Mesenchymal stem cell (in vitro differentiated cells and primary cell): Measurements from ENCODE around the gene PLA2G5.

Source experiments
- DNase-seq: peaks from one replicate; pipeline ENCODE4 v3.0.0-alpha.2; 2013
- H2AFZ ChIP-seq: one replicate; pipeline ENCODE4 v1.6.1; 2013; ENCODE audit warnings: low read depth, mild to moderate bottlenecking, control low read depth, inconsistent platforms, low read length, moderate library complexity
- H2AK5ac ChIP-seq: 2 replicates; pipeline ENCODE4 v1.6.1; 2013; ENCODE audit warnings: low read length, moderate library complexity, mild to moderate bottlenecking, inconsistent platforms; ENCODE audit not compliant: severe bottlenecking
- H2BK120ac ChIP-seq: one replicate; pipeline ENCODE4 v1.6.1; 2013; ENCODE audit warnings: low read depth, mild to moderate bottlenecking, inconsistent platforms, low read length, moderate library complexity
- H2BK12ac ChIP-seq, 2 experiments: one replicate each; pipeline ENCODE4 v1.6.1; 2013; ENCODE audit warnings: inconsistent platforms in 2 of 2, low read length in 2 of 2, mild to moderate bottlenecking in 2 of 2, moderate library complexity in 2 of 2, control low read depth in 1 of 2
- H2BK15ac ChIP-seq: one replicate; pipeline ENCODE4 v1.6.1; 2013; ENCODE audit warnings: mild to moderate bottlenecking, low read depth, inconsistent platforms; ENCODE audit not compliant: poor library complexity, severe bottlenecking
- H2BK5ac ChIP-seq: 2 replicates; pipeline ENCODE4 v1.6.1; 2013; ENCODE audit warnings: low read depth, mild to moderate bottlenecking, low read length, control low read depth, inconsistent platforms; ENCODE audit not compliant: poor library complexity, severe bottlenecking
- H3K14ac ChIP-seq, 2 experiments: one replicate each; pipeline ENCODE4 v1.6.1; 2013; ENCODE audit warnings: inconsistent platforms in 2 of 2, low read length in 2 of 2, control low read depth in 1 of 2, mild to moderate bottlenecking in 1 of 2, moderate library complexity in 1 of 2
- H3K18ac ChIP-seq, 2 experiments: one replicate each; pipeline ENCODE4 v1.6.1; 2013; ENCODE audit warnings: inconsistent platforms in 2 of 2, low read length in 2 of 2, control low read depth in 1 of 2, low read depth in 1 of 2, mild to moderate bottlenecking in 1 of 2
- H3K23ac ChIP-seq, 2 experiments: one replicate each; pipeline ENCODE4 v1.6.1; 2013; ENCODE audit warnings: inconsistent platforms in 2 of 2, low read length in 2 of 2, mild to moderate bottlenecking in 2 of 2, moderate library complexity in 2 of 2, control low read depth in 1 of 2
- H3K27ac ChIP-seq: 2 replicates; pipeline ENCODE4 v1.5.1; 2013; ENCODE audit warnings: mild to moderate bottlenecking, moderate library complexity, low read length, control low read depth, inconsistent platforms; ENCODE audit not compliant: poor library complexity, severe bottlenecking
- H3K27me3 ChIP-seq, 2 experiments: 2 replicates each; pipeline versions ENCODE4 v1.6.1 to v1.7.0; 2013; ENCODE audit warnings: low read length in 2 of 2, mild to moderate bottlenecking in 2 of 2, moderate library complexity in 2 of 2, control low read depth in 1 of 2, inconsistent platforms in 1 of 2; ENCODE audit not compliant: control insufficient read depth in 1 of 2, insufficient read depth in 1 of 2
- H3K36me3 ChIP-seq, 2 experiments: 2 replicates each; pipeline versions ENCODE4 v1.6.1 to v1.7.0; 2013; ENCODE audit warnings: low read length in 2 of 2, control low read depth in 1 of 2, inconsistent platforms in 1 of 2, low read depth in 1 of 2, mild to moderate bottlenecking in 1 of 2; ENCODE audit not compliant: insufficient read depth in 2 of 2, control insufficient read depth in 1 of 2
- H3K4ac ChIP-seq, 2 experiments: one replicate each; pipeline ENCODE4 v1.6.1; 2013; ENCODE audit warnings: inconsistent platforms in 2 of 2, low read length in 2 of 2, mild to moderate bottlenecking in 2 of 2, moderate library complexity in 2 of 2, control low read depth in 1 of 2, low read depth in 1 of 2
- H3K4me1 ChIP-seq: 2 replicates; pipeline ENCODE4 v1.6.1; 2013; ENCODE audit warnings: low read depth, low read length, control low read depth; ENCODE audit not compliant: control insufficient read depth, insufficient read depth
- H3K4me2 ChIP-seq: 2 replicates; pipeline ENCODE4 v1.6.1; 2013; ENCODE audit warnings: low read length, mild to moderate bottlenecking, inconsistent platforms; ENCODE audit not compliant: poor library complexity, severe bottlenecking
- H3K4me3 ChIP-seq, 2 experiments: 2 replicates each; pipeline versions ENCODE4 v1.5.1 to v1.7.0; 2013; ENCODE audit warnings: low read length in 2 of 2, mild to moderate bottlenecking in 2 of 2, control low read depth in 1 of 2, low read depth in 1 of 2; ENCODE audit not compliant: insufficient read depth in 1 of 2
- H3K79me1 ChIP-seq: replicated peaks from 2 replicates; pipeline ENCODE4 v1.6.1; 2013; ENCODE audit warnings: mild to moderate bottlenecking, control low read depth, low read length, inconsistent platforms; ENCODE audit not compliant: poor library complexity, severe bottlenecking
- H3K9ac ChIP-seq: 2 replicates; pipeline ENCODE4 v1.7.0; 2013; ENCODE audit warnings: mild to moderate bottlenecking, low read length, moderate library complexity
- H3K9me3 ChIP-seq: 2 replicates; pipeline ENCODE4 v1.7.0; 2013; ENCODE audit warnings: mild to moderate bottlenecking, low read length; ENCODE audit not compliant: control insufficient read depth
- H4K8ac ChIP-seq: one replicate; pipeline ENCODE4 v1.6.1; 2013; ENCODE audit warnings: inconsistent platforms, mild to moderate bottlenecking, low read length, moderate library complexity
- H4K91ac ChIP-seq: one replicate; pipeline ENCODE4 v1.6.1; 2013; ENCODE audit warnings: mild to moderate bottlenecking, low read length, inconsistent platforms
- WGBS: methylation state at CpG from one replicate; pipeline ENCODE4 v1.1.7; 2013; ENCODE audit warnings: mixed read lengths; 5-methylcytosine and 5-hydroxymethylcytosine counted together

PLA2G5 gene

DNA sequence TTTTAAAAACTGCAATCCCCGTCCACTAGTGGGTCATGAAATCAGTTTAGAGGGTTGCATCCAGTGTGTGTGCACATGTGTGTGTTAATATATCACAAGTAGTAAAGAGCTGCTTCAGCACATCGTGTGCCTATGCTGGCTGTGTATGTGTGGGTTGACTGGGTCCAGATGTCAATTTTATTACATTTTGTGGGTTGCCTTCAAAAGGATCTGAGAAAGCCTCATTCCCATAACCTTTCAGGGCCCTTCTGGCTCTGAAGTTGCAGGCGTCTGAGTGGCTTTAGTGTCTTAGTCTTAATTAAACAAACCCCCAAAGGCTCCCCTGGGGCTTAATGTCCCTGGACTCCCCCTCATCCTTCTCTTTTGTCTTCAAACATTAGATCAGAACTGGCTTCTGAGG, 29.5 kb downstream of the PLA2G5 start:
- Histone ChIP-seq H3K18ac (no peak overlapping the region), H4K8ac (no peak overlapping the region), H2AFZ (no peak overlapping the region), H4K91ac (no peak overlapping the region), H2BK120ac (no peak overlapping the region), H3K36me3 (no peaks in the 10 kb centered on the region), H3K9me3 (peaks cover 5% of the 10 kb centered on the region), H3K9ac (peak overlapping the region; percentile 7), H2AK5ac (no peak overlapping the region), H3K27ac (no peak overlapping the region), H3K4me1 (no peaks in the 10 kb centered on the region), H3K27me3 (peaks cover 0 to 4% of the 10 kb centered on the region in 2 experiments), H3K14ac (no peak overlapping the region), H3K79me1 (no peaks in the 10 kb centered on the region), H3K4ac (no peak overlapping the region), H2BK5ac (no peak overlapping the region), H3K23ac (no peak overlapping the region), H2BK12ac (no peak overlapping the region), H3K4me2 (no peak overlapping the region), H2BK15ac (no peak overlapping the region), H3K4me3 (no peak overlapping the region)
- DNase-seq: no peak
- WGBS: 56% methylated on average over 3 of the region's 3 CpGs

DNA sequence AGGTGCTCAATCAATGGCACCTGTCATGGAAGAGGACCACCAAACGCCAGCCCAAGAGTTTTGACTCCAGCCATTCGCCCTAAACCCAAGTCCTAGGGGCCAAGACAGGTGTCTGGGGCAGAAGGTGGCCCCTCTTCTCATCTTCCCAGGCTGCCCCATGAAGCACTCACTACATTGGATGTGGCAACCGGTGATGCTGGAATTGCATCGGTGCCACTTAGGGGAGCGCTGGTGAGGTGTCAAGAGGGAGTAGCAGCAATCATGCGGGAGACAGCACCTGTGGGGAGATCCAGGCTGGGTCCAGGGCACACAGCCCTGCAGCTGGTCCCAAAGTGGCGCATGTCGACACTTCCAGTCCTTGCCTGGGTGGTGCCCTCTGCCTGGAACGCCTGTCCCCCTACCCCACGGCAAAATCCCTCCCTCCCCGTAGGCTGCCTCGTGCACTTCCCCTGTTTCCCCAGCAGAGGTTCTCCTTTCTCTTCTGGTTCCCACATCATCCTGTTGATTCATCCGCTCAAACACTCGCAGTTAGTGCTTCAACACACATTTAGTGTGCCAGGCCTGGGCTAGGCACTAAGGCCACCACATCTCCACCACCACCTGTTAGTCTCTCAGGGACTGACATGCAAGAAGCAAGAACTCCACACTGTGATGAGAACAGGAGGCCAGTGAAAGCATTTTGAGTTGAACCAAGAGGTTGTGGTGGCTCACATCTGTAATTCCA, 30.8 kb downstream of the PLA2G5 start:
- no peaks in the 10 kb centered on the region for H3K79me1 ChIP-seq
- no peak overlapping the region for H3K23ac ChIP-seq
- H3K4ac ChIP-seq: no peak overlapping the region
- H3K4me3 ChIP-seq: no peak overlapping the region
- H2BK5ac ChIP-seq: no peak overlapping the region
- WGBS: 60% methylated on average over 14 of the region's 14 CpGs
- no peak overlapping the region for H4K91ac ChIP-seq
- no peak overlapping the region for H2BK120ac ChIP-seq
- no peak overlapping the region for H3K27ac ChIP-seq
- no peak overlapping the region for H2BK12ac ChIP-seq
- H2BK15ac ChIP-seq: no peak overlapping the region
- H3K14ac ChIP-seq: no peak overlapping the region
- H3K36me3 ChIP-seq: no peaks in the 10 kb centered on the region
- H3K18ac ChIP-seq: no peak overlapping the region
- H2AK5ac ChIP-seq: no peak overlapping the region
- H3K4me2 ChIP-seq: no peak overlapping the region
- no peaks in the 10 kb centered on the region for H3K4me1 ChIP-seq
- peak overlapping the region; percentile 28 for H3K9ac ChIP-seq
- DNase-seq: peak; percentile 44
- no peak overlapping the region for H2AFZ ChIP-seq
- H3K27me3 ChIP-seq: peaks cover 0 to 4% of the 10 kb centered on the region in 2 experiments
- H4K8ac ChIP-seq: no peak overlapping the region
- H3K9me3 ChIP-seq: peaks cover 5% of the 10 kb centered on the region

DNA sequence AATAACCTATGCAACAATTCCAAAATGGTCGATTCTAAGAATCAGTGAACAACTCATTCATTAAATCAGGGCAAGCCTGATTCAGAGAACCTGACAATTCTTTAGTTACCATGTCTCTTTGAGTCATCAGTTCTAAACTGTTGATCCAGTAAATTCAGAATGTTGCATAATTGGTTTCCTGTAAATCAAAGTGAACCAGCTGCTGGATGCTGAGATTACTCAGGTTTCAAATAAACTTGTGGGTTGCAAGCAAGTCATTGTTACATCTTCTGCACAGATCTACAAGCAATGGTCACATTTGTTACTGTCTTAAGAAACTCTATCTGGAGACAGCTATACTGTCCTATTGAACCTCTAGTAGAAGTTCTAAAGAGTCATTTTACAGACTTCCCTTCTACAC, 32.9 kb downstream of the PLA2G5 start:
- Histone ChIP-seq H3K4me2 (no peak overlapping the region), H2BK15ac (no peak overlapping the region), H4K8ac (no peak overlapping the region), H3K9ac (peak overlapping the region; percentile 17), H2AK5ac (no peak overlapping the region), H3K36me3 (no peaks in the 10 kb centered on the region), H3K14ac (no peak overlapping the region), H2BK120ac (no peak overlapping the region), H3K18ac (no peak overlapping the region), H3K9me3 (no peaks in the 10 kb centered on the region), H3K27ac (no peak overlapping the region), H3K4me1 (no peaks in the 10 kb centered on the region), H3K27me3 (peaks cover 0 to 4% of the 10 kb centered on the region in 2 experiments), H2AFZ (no peak overlapping the region), H3K23ac (no peak overlapping the region), H4K91ac (no peak overlapping the region), H3K4me3 (no peak overlapping the region), H3K4ac (no peak overlapping the region), H2BK12ac (no peak overlapping the region), H2BK5ac (no peak overlapping the region), H3K79me1 (no peaks in the 10 kb centered on the region)
- peak; percentile 25 for DNase-seq
- 91% methylated on average over 1 of the region's 1 CpG for WGBS

DNA sequence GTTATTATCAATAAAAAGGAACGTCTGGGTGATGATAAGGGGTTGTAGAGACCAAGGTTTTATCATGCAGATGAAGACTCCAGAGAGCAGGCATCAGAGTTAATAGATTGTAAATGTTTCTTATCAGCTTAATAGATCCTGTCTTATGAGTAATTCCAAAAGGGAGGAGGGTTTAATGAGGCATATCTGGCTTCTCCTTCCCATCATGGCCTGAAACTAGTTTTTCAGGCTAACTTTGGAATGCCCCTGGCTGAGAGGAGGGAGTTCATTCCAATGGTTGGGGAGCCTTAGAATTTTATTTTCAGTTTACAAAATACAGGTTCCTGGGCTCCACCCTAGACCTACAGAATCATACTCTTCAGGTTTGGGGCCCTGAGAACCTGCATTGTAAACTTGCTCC, 35.9 kb downstream of the PLA2G5 start:
- Histone ChIP-seq H3K18ac (no peak overlapping the region), H3K36me3 (no peaks in the 10 kb centered on the region), H3K9me3 (no peaks in the 10 kb centered on the region), H2BK12ac (no peak overlapping the region), H3K4me2 (no peak overlapping the region), H3K79me1 (no peaks in the 10 kb centered on the region), H2AK5ac (no peak overlapping the region), H3K4me1 (no peaks in the 10 kb centered on the region), H3K27me3 (peaks cover 0 to 3% of the 10 kb centered on the region in 2 experiments), H3K4me3 (no peak overlapping the region), H3K27ac (no peak overlapping the region), H3K23ac (no peak overlapping the region), H2BK120ac (no peak overlapping the region), H3K14ac (no peak overlapping the region), H4K91ac (no peak overlapping the region), H2BK15ac (no peak overlapping the region), H3K4ac (no peak overlapping the region), H2AFZ (no peak overlapping the region), H3K9ac (no peak overlapping the region), H4K8ac (no peak overlapping the region), H2BK5ac (no peak overlapping the region)
- 41% methylated on average over 1 of the region's 1 CpG for WGBS
- DNase-seq: no peak
